IPS DF 6.9 (cell line): ENCODE data around the gene RABL6.
"Not testable (repeated sequence)": the region's sequence is repeated elsewhere in the genome, so short reads cannot be mapped to it uniquely, and the experiment has no call there.

Source experiments
- DNase-seq: peaks from one replicate; pipeline ENCODE4 v3.0.0-alpha.2; 2013; ENCODE audit warnings: low read depth, low spot score
- H3K27ac ChIP-seq: one replicate; pipeline ENCODE4 v1.5.1; 2013; ENCODE audit warnings: low read length, control low read depth
- H3K27me3 ChIP-seq: 2 replicates; pipeline ENCODE4 v1.6.1; 2013; ENCODE audit warnings: mild to moderate bottlenecking, low read length; ENCODE audit not compliant: control insufficient read depth, insufficient read depth
- H3K36me3 ChIP-seq: 2 replicates; pipeline ENCODE4 v1.6.1; 2013; ENCODE audit warnings: low read length; ENCODE audit not compliant: control insufficient read depth, insufficient read depth
- H3K4me1 ChIP-seq: 2 replicates; pipeline ENCODE4 v1.6.1; 2013; ENCODE audit warnings: low read length; ENCODE audit not compliant: control insufficient read depth, insufficient read depth
- H3K4me3 ChIP-seq: 2 replicates; pipeline ENCODE4 v1.5.1; 2013; ENCODE audit warnings: mild to moderate bottlenecking, low read length
- H3K9me3 ChIP-seq: 2 replicates; pipeline ENCODE4 v1.6.1; 2013; ENCODE audit warnings: low read length, inconsistent platforms; ENCODE audit not compliant: control insufficient read depth, insufficient read depth
- WGBS: extraction: QIAGEN DNeasy Blood & Tissue Kit; methylation state at CpG from one replicate; pipeline ENCODE4 v1.1.7; 2013; ENCODE audit warnings: mixed read lengths, missing lambda C conversion rate; ENCODE audit not compliant: insufficient read length, insufficient coverage; 5-methylcytosine and 5-hydroxymethylcytosine counted together

Gene RABL6

GRCh38 chr9:136795000-136795348 is 12.8 kb upstream of the RABL6 start:
- Histone ChIP-seq H3K27ac (no peak overlapping the region), H3K4me1 (no peaks in the 10 kb centered on the region), H3K4me3 (no peak overlapping the region), H3K9me3 (no peaks in the 10 kb centered on the region), H3K36me3 (no peaks in the 10 kb centered on the region), H3K27me3 (no peaks in the 10 kb centered on the region)
- no CpG with 5 or more reads among the region's 6 CpGs for whole genome bisulfite sequencing
- no peak for DNase-seq

- Histone ChIP-seq H3K4me1 (no peaks in the 10 kb centered on the region), H3K36me3 (no peaks in the 10 kb centered on the region), H3K9me3 (no peaks in the 10 kb centered on the region), H3K27ac (no peak within 1 kb of the TSS), H3K27me3 (no peaks in the 10 kb centered on the region), H3K4me3 (no peak within 1 kb of the TSS)
- DNase-seq, result no peak
- WGBS, result no CpG with 5 or more reads among the region's 5 CpGs
These were observed 11.4 kb upstream of the RABL6 start, which contains the start of gene CCDC183 for GRCh38 chr9:136796238-136796774. CCDC183 (plus strand) TSS chr9:136796338; CDS start chr9:136796398, 60 bp downstream.

GRCh38 chr9:136796775-136797347 is 10.9 kb upstream of the RABL6 start:
- H3K9me3 ChIP-seq, H3K27ac ChIP-seq, H3K4me3 ChIP-seq, H3K27me3 ChIP-seq, H3K4me1 ChIP-seq, DNase-seq, H3K36me3 ChIP-seq: not testable (repeated sequence)
- no CpG with 5 or more reads among the region's 10 CpGs for WGBS

GRCh38 chr9:136798708-136799078 is 9.1 kb upstream of the RABL6 start:
- H3K9me3 ChIP-seq, result no peaks in the 10 kb centered on the region
- H3K27ac ChIP-seq, result no peak overlapping the region
- H3K4me3 ChIP-seq, result no peak overlapping the region
- DNase-seq, result no peak
- H3K27me3 ChIP-seq, result no peaks in the 10 kb centered on the region
- H3K36me3 ChIP-seq, result no peaks in the 10 kb centered on the region
- H3K4me1 ChIP-seq, result no peaks in the 10 kb centered on the region
- no CpG with 5 or more reads among the region's 6 CpGs for WGBS

- Histone ChIP-seq H3K27ac (no peak overlapping the region), H3K27me3 (no peaks in the 10 kb centered on the region), H3K4me1 (no peaks in the 10 kb centered on the region), H3K36me3 (no peaks in the 10 kb centered on the region), H3K4me3 (peak overlapping the region; percentile 25; the same call in 1 of the 2 replicates), H3K9me3 (no peaks in the 10 kb centered on the region)
- no CpG with 5 or more reads among the region's 35 CpGs for WGBS
- DNase-seq, result no peak
These were observed 8.5 kb upstream of the RABL6 start for GRCh38 chr9:136799079-136799853.

- no peaks in the 10 kb centered on the region for H3K36me3 ChIP-seq
- no peaks in the 10 kb centered on the region for H3K4me1 ChIP-seq
- no peak for DNase-seq
- no peaks in the 10 kb centered on the region for H3K27me3 ChIP-seq
- H3K9me3 ChIP-seq, result no peaks in the 10 kb centered on the region
- peak overlapping the region; percentile 77 for H3K4me3 ChIP-seq
- H3K27ac ChIP-seq, result no peak overlapping the region
- WGBS, result no CpG with 5 or more reads among the region's 63 CpGs
These were observed 7.7 kb upstream of the RABL6 start for GRCh38 chr9:136799854-136800657.

GRCh38 chr9:136802321-136802720 is 5.4 kb upstream of the RABL6 start:
- Histone ChIP-seq H3K4me3 (no peak overlapping the region), H3K27ac (no peak overlapping the region), H3K36me3 (no peaks in the 10 kb centered on the region), H3K4me1 (peaks cover 5% of the 10 kb centered on the region; the same call in 1 of the 2 replicates), H3K27me3 (no peaks in the 10 kb centered on the region), H3K9me3 (no peaks in the 10 kb centered on the region)
- WGBS, result no CpG with 5 or more reads among the region's 6 CpGs
- no peak for DNase-seq

- WGBS, result no CpG with 5 or more reads among the region's 9 CpGs
- H3K27me3 ChIP-seq, H3K36me3 ChIP-seq, H3K27ac ChIP-seq, DNase-seq, H3K4me1 ChIP-seq, H3K4me3 ChIP-seq, H3K9me3 ChIP-seq: not testable (repeated sequence)
These were observed 4.7 kb upstream of the RABL6 start for GRCh38 chr9:136803009-136803550.

- no peak overlapping the region for H3K27ac ChIP-seq
- H3K27me3 ChIP-seq, result no peaks in the 10 kb centered on the region
- WGBS, result no CpG with 5 or more reads among the region's 22 CpGs
- H3K4me3 ChIP-seq, result no peak overlapping the region
- no peaks in the 10 kb centered on the region for H3K9me3 ChIP-seq
- DNase-seq, result no peak
- H3K4me1 ChIP-seq, result peaks cover 5% of the 10 kb centered on the region; the same call in 1 of the 2 replicates
- no peaks in the 10 kb centered on the region for H3K36me3 ChIP-seq
These were observed 3.9 kb upstream of the RABL6 start for GRCh38 chr9:136803551-136804508.
